Esophagus muscularis mucosa (tissue), 4 donors: Measurements from ENCODE around the gene NQO2.
"Not testable (repeated sequence)": the region's sequence is repeated elsewhere in the genome, so short reads cannot be mapped to it uniquely, and the experiment has no call there.

Source experiments
- EP300 ChIP-seq: sonication (generic); formaldehyde crosslinking; IDR thresholded peaks from one replicate; pipeline ENCODE4 v1.6.1; 2017; ENCODE audit warnings: antibody characterized with exemption
- POLR2A ChIP-seq: fragments of 450-650 bp; IDR thresholded peaks from one replicate; pipeline ENCODE4 v1.6.1; 2017; ENCODE audit warnings: antibody characterized with exemption, moderate library complexity, mild to moderate bottlenecking, low read depth
- POLR2AphosphoS5 ChIP-seq, 2 donors: sonication (generic); formaldehyde crosslinking; IDR thresholded peaks; one replicate each; pipeline ENCODE4 v1.6.1; 2017; ENCODE audit warnings: antibody characterized with exemption in 2 of 2
- TF ChIP-seq, protein P1 (sequence below), 3 experiments: fragments of 200-600 bp in 2 of 3; fragments of 450-650 bp in 1 of 3; sonication (generic) in 2 of 3; IDR thresholded peaks; one replicate each; pipeline ENCODE4 v1.5.1; 2017 to 2019; ENCODE audit warnings: antibody characterized with exemption in 3 of 3, mild to moderate bottlenecking in 2 of 3, moderate library complexity in 1 of 3

DNA sequence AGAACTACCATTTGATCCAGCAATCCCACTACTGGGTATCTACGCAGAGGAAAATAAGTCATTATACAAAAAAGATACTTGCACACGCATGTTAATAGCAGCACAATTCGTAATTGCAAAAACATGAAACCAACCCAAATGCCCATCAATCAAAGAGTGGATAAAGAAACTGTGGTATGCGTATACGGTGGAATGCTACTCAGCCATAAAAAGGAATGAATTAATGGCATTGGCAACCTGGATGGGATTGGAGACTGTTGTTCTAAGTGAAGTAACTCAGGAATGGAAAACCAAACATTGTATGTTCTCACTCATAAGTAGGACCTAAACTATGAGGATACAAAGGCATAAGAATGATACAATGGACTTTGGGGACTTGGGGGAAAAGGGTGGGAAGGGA is 27.0 kb upstream of the NQO2 start:
- TF ChIP-seq, protein P1, sequence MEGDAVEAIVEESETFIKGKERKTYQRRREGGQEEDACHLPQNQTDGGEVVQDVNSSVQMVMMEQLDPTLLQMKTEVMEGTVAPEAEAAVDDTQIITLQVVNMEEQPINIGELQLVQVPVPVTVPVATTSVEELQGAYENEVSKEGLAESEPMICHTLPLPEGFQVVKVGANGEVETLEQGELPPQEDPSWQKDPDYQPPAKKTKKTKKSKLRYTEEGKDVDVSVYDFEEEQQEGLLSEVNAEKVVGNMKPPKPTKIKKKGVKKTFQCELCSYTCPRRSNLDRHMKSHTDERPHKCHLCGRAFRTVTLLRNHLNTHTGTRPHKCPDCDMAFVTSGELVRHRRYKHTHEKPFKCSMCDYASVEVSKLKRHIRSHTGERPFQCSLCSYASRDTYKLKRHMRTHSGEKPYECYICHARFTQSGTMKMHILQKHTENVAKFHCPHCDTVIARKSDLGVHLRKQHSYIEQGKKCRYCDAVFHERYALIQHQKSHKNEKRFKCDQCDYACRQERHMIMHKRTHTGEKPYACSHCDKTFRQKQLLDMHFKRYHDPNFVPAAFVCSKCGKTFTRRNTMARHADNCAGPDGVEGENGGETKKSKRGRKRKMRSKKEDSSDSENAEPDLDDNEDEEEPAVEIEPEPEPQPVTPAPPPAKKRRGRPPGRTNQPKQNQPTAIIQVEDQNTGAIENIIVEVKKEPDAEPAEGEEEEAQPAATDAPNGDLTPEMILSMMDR (IDR thresholded peaks at IDR 0.05) = not testable (repeated sequence)
- TF ChIP-seq POLR2AphosphoS5 (IDR thresholded peaks at IDR 0.05); EP300; POLR2A: not testable (repeated sequence)
